K562 (cell line): Measurements from ENCODE around the gene ITIH3. TPM values are rescaled to one million over a fixed set of nuclear protein-coding genes. Genes with fewer than 3 reads are reported as not detected.

Experiments used
- ATAC-seq: fragments of 200-7000 bp; cut with Tn5 transposase; 3 replicates; pipeline ENCODE4 v1.9.1; 2020; ENCODE audit warnings: moderate library complexity
- BruUV-seq: library from RNA; stranded (reverse); fragments of 400-500 nt; replicated peaks from 2 replicates; lab custom pipeline; 2021; lab: Mats Ljungman, UMichigan
- CTCF ChIA-PET: fragments of 300-600 bp; formaldehyde crosslinking; extraction: SDS; loops from one replicate; lab custom pipeline; 2021; ENCODE audit warnings: low intra/inter-chr PET ratio; lab: Yijun Ruan, JAX
- POLR2A ChIA-PET: fragments of 300-600, 350-650 bp; sonication (Branson Sonifier 250); formaldehyde crosslinking; extraction: SDS; loops from one replicate; lab custom pipeline; 2021; ENCODE audit warnings: antibody characterized with exemption, inconsistent platforms; lab: Yijun Ruan, JAX
- DNase-seq, 4 experiments: peaks; one replicate each; pipeline versions ENCODE4 v3.0.0 to v3.0.0-alpha.2; 2011 to 2018; ENCODE audit warnings: low spot score in 3 of 4, mixed read lengths in 3 of 4; ENCODE audit errors: extremely low read depth in 1 of 4
- FAIRE-seq: peaks from 2 replicates; lab custom pipeline; 2011; peaks lifted over from hg19 to GRCh38; lab: Jason Lieb, UNC
- H2AFZ ChIP-seq: 2 replicates; pipeline ENCODE4 v1.6.0; 2011; ENCODE audit warnings: low read depth, low read length, control low read depth, inconsistent platforms
- H3K27ac ChIP-seq: fragments of 200-600 bp; 3 replicates; pipeline ENCODE4 v1.8.0; 2011; ENCODE audit warnings: low read depth, mild to moderate bottlenecking, control low read depth, inconsistent platforms, low read length, moderate library complexity, mixed read lengths; ENCODE audit errors: extremely low read depth
- H3K27me3 ChIP-seq, 2 experiments: fragments of 300-600 bp in 1 of 2; 2 replicates in 1 of 2; 3 replicates in 1 of 2; pipeline versions ENCODE4 v1.6.0 to v1.8.0; 2011; ENCODE audit warnings: inconsistent platforms in 2 of 2, low read length in 2 of 2, mild to moderate bottlenecking in 1 of 2, mixed read lengths in 1 of 2, moderate library complexity in 1 of 2; ENCODE audit not compliant: control insufficient read depth in 2 of 2, insufficient read depth in 2 of 2
- H3K36me3 ChIP-seq: fragments of 300-600 bp; 3 replicates; pipeline ENCODE4 v1.8.0; 2011; ENCODE audit warnings: mild to moderate bottlenecking, low read length, inconsistent platforms; ENCODE audit not compliant: control insufficient read depth, insufficient read depth
- H3K4me1 ChIP-seq, 2 experiments: fragments of 200-600 bp in 1 of 2; replicated peaks in 1 of 2; 2 replicates in 1 of 2; 3 replicates in 1 of 2; pipeline versions ENCODE4 v1.5.1 to v1.8.0; 2011; ENCODE audit warnings: inconsistent platforms in 2 of 2, low read length in 2 of 2, mild to moderate bottlenecking in 1 of 2, mixed read lengths in 1 of 2, moderate library complexity in 1 of 2; ENCODE audit not compliant: control insufficient read depth in 2 of 2, insufficient read depth in 2 of 2
- H3K4me2 ChIP-seq: 2 replicates; pipeline ENCODE4 v1.6.1; 2011; ENCODE audit warnings: low read length, control low read depth, inconsistent platforms, mixed read lengths; ENCODE audit not compliant: insufficient read depth
- H3K4me3 ChIP-seq: fragments of 200-600 bp; sonication (generic), shearing (Covaris generic); 2 replicates; pipeline ENCODE4 v1.5.1; 2016; ENCODE audit warnings: control low read depth, inconsistent platforms
- H3K79me2 ChIP-seq: fragments of 200-600 bp; 3 replicates; pipeline ENCODE4 v1.8.0; 2011; ENCODE audit warnings: low read length, inconsistent platforms; ENCODE audit not compliant: control insufficient read depth, insufficient read depth
- H3K9ac ChIP-seq, 2 experiments: 2 replicates each; pipeline versions ENCODE4 v1.6.0 to v1.6.1; 2011; ENCODE audit warnings: low read depth in 2 of 2, low read length in 2 of 2, control low read depth in 1 of 2, inconsistent platforms in 1 of 2, mild to moderate bottlenecking in 1 of 2, mixed read lengths in 1 of 2; ENCODE audit not compliant: insufficient read depth in 1 of 2
- H3K9me1 ChIP-seq: one replicate; pipeline ENCODE4 v1.6.0; 2011; ENCODE audit warnings: inconsistent platforms, mild to moderate bottlenecking, low read length, moderate library complexity; ENCODE audit not compliant: control insufficient read depth, insufficient read depth
- H3K9me3 ChIP-seq: replicated peaks from 2 replicates; pipeline ENCODE4 v1.5.1; 2011; ENCODE audit warnings: low read depth, low read length, inconsistent platforms; ENCODE audit not compliant: control insufficient read depth, insufficient read depth
- H4K20me1 ChIP-seq: replicated peaks from 2 replicates; pipeline ENCODE4 v1.6.1; 2011; ENCODE audit warnings: low read length, inconsistent platforms, mixed read lengths; ENCODE audit not compliant: control insufficient read depth, insufficient read depth
- EHMT2 ChIP-seq: fragments of 450-650 bp; IDR thresholded peaks from 2 replicates; pipeline ENCODE4 v1.6.1; 2018; ENCODE audit warnings: antibody characterized with exemption
- EWSR1 ChIP-seq: fragments of 450-650 bp; IDR thresholded peaks from 2 replicates; pipeline ENCODE4 v1.6.1; 2018; ENCODE audit warnings: borderline replicate concordance, mild to moderate bottlenecking, low read depth, moderate library complexity; ENCODE audit not compliant: partially characterized antibody
- KLF10 ChIP-seq: fragments of 250-450 bp; sonication (Bioruptor Pico); IDR thresholded peaks from 2 replicates; pipeline ENCODE4 v1.6.1; 2021; ENCODE audit warnings: matching md5 sums
- KLF16 ChIP-seq: IDR thresholded peaks from 2 replicates; pipeline ENCODE4 v1.6.1; 2016; ENCODE audit warnings: antibody characterized with exemption
- MTA3 ChIP-seq: fragments of 450-650 bp; formaldehyde crosslinking; IDR thresholded peaks from 2 replicates; pipeline ENCODE4 v1.6.1; 2017; ENCODE audit warnings: mild to moderate bottlenecking, borderline replicate concordance
- NFRKB ChIP-seq: fragments of 450-650 bp; IDR thresholded peaks from 2 replicates; pipeline ENCODE4 v1.6.1; 2016; ENCODE audit warnings: low read depth
- RCOR1 ChIP-seq, 2 experiments: IDR thresholded peaks; 2 replicates each; pipeline ENCODE4 v1.6.1; 2012; ENCODE audit warnings: low read depth in 2 of 2, low read length in 2 of 2, borderline replicate concordance in 1 of 2, improper control_type of control experiment in 1 of 2
- SNIP1 ChIP-seq: fragments of 450-650 bp; IDR thresholded peaks from 2 replicates; pipeline ENCODE4 v1.7.1; 2017; ENCODE audit warnings: low read depth, mild to moderate bottlenecking
- TCF7L2 ChIP-seq: fragments of 150-350 bp; IDR thresholded peaks from 2 replicates; pipeline ENCODE4 v1.6.1; 2016; ENCODE audit warnings: low read depth, mild to moderate bottlenecking, low read length, moderate library complexity
- TCFL5 ChIP-seq: fragments of 250-450 bp; sonication (Bioruptor Pico); conservative IDR thresholded peaks from 2 replicates; pipeline ENCODE4 v1.6.1; 2021; ENCODE audit warnings: mild to moderate bottlenecking, moderate library complexity, matching md5 sums
- ZNF239 ChIP-seq: fragments of 250-450 bp; sonication (Bioruptor Pico); IDR thresholded peaks from 2 replicates; pipeline ENCODE4 v1.4.0; 2020; ENCODE audit warnings: mild to moderate bottlenecking
- ZNF707 ChIP-seq: fragments of 250-450 bp; sonication (Bioruptor Pico); conservative IDR thresholded peaks from 2 replicates; pipeline ENCODE4 v1.8.0; 2022; ENCODE audit warnings: inconsistent platforms, mild to moderate bottlenecking, moderate library complexity
- WGBS: fragments of 100-300 bp; shearing (Covaris generic); methylation state at CpG from one replicate; pipeline ENCODE4 v1.1.6; 2016; ENCODE audit warnings: low coverage, mixed read lengths; ENCODE audit not compliant: insufficient coverage; ENCODE audit errors: missing lambda C conversion rate; 5-methylcytosine and 5-hydroxymethylcytosine counted together
- in situ Hi-C: fragments of 300-500 bp; cut with MboI; formaldehyde crosslinking; loops from 4 replicates; pipeline ENCODE4 v1.15.0; 2018; ENCODE audit warnings: inconsistent platforms, mixed read lengths
- intact Hi-C: fragments of 100-400 bp; cut with micrococcal nuclease; formaldehyde crosslinking; loops from 2 replicates; pipeline ENCODE4 v1.14.2; 2022
- polyA plus RNA-seq, 8 experiments: library from polyadenylated mRNA; depleted of rRNA in 4 of 8; stranded (reverse) in 5 of 8; unstranded in 3 of 8; fragments of >200 nt; fragmentation: Nextera tagmentation in 2 of 8; fragmentation: Illumina TruSeq in 1 of 8; extraction: Ambion mirVana in 2 of 8; extraction: Trizol in 1 of 8; gene quantifications; 2 replicates each; pipeline versions ENCODE4 v1.2.1 to v1.2.3, GENCODE V29; 2011 to 2014; ENCODE audit warnings: inconsistent platforms in 1 of 8, missing spikeins in 1 of 8
- total RNA-seq, 7 experiments: library from RNA; depleted of rRNA in 6 of 7; stranded (reverse); fragments of >200 nt in 6 of 7; fragmentation: Illumina TruSeq in 2 of 7; extraction: Trizol in 2 of 7; gene quantifications; 2 replicates each; pipeline versions ENCODE4 v1.2.1 to v1.2.3, GENCODE V29; 2011 to 2021; ENCODE audit warnings: low replicate concordance in 1 of 7
- TF ChIP-seq, protein P1 (sequence below): fragments of 250-450 bp; sonication (Bioruptor Pico); IDR thresholded peaks from 2 replicates; pipeline ENCODE4 v1.6.1; 2021; ENCODE audit warnings: mild to moderate bottlenecking
- TF ChIP-seq, protein P2 (sequence below), 3 experiments: fragments of 200-800 bp in 1 of 3; fragments of 250-450 bp in 1 of 3; fragments of 450-650 bp in 1 of 3; sonication (Bioruptor Pico) in 1 of 3; sonication (Bioruptor generic) in 1 of 3; formaldehyde crosslinking in 1 of 3; IDR thresholded peaks; 2 replicates each; pipeline versions ENCODE4 v1.6.1 to v1.8.0; 2016 to 2022; ENCODE audit warnings: mild to moderate bottlenecking in 2 of 3, missing genetic modification characterization in 2 of 3, missing compliant biosample characterization in 1 of 3, moderate library complexity in 1 of 3

ITIH3 gene
- total and polyA plus RNA-seq, 9 of the 15 experiments (the other 6 are each of a cell fraction or from before 2014, with no cell fraction given), result 0.07 to 0.35 TPM; not detected in 7

DNA sequence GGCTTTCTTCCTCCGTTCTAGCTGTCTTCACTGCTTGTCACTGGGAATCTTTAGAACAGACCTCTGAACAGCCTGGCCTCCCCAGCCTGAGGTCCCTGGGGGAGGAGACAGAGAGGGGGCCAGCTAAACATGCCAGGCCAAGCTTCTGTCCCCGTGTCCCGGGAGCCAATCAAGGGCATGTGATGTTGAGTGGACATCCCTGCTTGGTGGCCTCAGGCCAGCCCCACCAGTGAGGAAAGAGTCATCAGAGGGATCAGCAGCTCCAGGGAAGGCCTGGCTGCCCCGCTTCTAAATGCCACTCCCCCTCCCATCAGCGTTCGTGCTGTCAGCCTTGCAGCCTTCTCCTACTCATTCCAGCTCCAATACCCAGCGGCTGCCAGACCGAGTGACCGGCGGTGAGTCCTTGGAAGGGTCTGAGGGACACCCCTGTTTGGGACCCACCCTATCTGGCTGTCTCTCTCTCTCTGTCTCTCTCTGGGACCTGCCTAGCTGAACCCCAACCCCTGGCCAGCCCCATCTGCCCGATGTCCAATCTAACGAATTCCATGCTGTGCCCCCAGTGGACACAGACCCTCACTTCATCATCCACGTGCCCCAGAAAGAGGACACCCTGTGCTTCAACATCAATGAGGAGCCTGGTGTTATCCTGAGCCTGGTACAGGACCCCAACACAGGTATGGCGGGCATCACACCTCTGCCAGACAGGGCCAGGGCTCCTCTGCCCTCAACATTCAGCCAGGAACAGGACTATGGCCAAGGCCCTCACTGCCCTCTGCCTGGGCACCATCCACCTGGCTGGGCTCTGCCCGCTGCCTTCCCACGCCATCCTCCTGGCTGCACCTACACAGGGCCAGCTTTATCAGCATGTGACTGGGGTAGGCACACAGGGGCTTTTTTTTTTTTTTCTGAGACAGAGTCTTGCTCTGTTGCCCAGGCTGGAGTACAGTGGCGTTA, 6.6 kb upstream of the ITIH3 start:
- Histone ChIP-seq H4K20me1 (no peaks in the 10 kb centered on the region), H3K9me3 (no peaks in the 10 kb centered on the region), H3K36me3 (no peaks in the 10 kb centered on the region), H3K27me3 (peaks cover 0 to 25% of the 10 kb centered on the region in 2 experiments; a peak in 3 of 5 replicates), H3K27ac (no peak overlapping the region), H3K4me1 (peaks cover 0 to 8% of the 10 kb centered on the region in 2 experiments; a peak in 2 of 5 replicates), H3K4me2 (no peak overlapping the region), H2AFZ (no peak overlapping the region), H3K9me1 (no peaks in the 10 kb centered on the region), H3K4me3 (no peak overlapping the region), H3K79me2 (no peaks in the 10 kb centered on the region), H3K9ac (no peak overlapping the region)
- 4% methylated on average over 11 of the region's 17 CpGs for WGBS
- ChIA-PET POLR2A (interaction anchor here (0.6 to 1.2 kb wide), 5 partner anchors 9 to 377 kb away, joined by 3 to 5 read pairs (median 3); no protein-coding TSS in a partner anchor), CTCF (no interaction called here)
- no TSS peak for BruUV-seq
- in situ Hi-C loops, result no loop called here
- DNase-seq, result no peak
- no peak for ATAC-seq
- TF ChIP-seq TCFL5 (no peak), KLF10 (no peak), SNIP1 (no peak), EHMT2 (no peak), KLF16 (no peak), TCF7L2 (no peak), ZNF707 (CRISPR knock-in tag) (no peak), ZNF239 (CRISPR knock-in tag) (no peak), MTA3 (no peak), RCOR1 (IDR thresholded peaks at IDR 0.05; ENCODE audit: borderline replicate concordance in 1 of 2, low read depth in 2 of 2, low read length in 2 of 2) (no peak), NFRKB (no peak), EWSR1 (no peak)
- TF ChIP-seq, protein P1, sequence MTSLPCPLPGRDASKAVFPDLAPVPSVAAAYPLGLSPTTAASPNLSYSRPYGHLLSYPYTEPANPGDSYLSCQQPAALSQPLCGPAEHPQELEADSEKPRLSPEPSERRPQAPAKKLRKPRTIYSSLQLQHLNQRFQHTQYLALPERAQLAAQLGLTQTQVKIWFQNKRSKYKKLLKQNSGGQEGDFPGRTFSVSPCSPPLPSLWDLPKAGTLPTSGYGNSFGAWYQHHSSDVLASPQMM (CRISPR knock-in tag), result no peak
- TF ChIP-seq, protein P2, sequence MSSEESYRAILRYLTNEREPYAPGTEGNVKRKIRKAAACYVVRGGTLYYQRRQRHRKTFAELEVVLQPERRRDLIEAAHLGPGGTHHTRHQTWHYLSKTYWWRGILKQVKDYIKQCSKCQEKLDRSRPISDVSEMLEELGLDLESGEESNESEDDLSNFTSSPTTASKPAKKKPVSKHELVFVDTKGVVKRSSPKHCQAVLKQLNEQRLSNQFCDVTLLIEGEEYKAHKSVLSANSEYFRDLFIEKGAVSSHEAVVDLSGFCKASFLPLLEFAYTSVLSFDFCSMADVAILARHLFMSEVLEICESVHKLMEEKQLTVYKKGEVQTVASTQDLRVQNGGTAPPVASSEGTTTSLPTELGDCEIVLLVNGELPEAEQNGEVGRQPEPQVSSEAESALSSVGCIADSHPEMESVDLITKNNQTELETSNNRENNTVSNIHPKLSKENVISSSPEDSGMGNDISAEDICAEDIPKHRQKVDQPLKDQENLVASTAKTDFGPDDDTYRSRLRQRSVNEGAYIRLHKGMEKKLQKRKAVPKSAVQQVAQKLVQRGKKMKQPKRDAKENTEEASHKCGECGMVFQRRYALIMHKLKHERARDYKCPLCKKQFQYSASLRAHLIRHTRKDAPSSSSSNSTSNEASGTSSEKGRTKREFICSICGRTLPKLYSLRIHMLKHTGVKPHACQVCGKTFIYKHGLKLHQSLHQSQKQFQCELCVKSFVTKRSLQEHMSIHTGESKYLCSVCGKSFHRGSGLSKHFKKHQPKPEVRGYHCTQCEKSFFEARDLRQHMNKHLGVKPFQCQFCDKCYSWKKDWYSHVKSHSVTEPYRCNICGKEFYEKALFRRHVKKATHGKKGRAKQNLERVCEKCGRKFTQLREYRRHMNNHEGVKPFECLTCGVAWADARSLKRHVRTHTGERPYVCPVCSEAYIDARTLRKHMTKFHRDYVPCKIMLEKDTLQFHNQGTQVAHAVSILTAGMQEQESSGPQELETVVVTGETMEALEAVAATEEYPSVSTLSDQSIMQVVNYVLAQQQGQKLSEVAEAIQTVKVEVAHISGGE (CRISPR knock-in tag; IDR thresholded peaks at IDR 0.05), result no peak
- FAIRE-seq, result no peak
- intact Hi-C loops, result no loop called here
